H1 (cell line): ENCODE results near the gene UBL4B. TPM values are rescaled to one million over a fixed set of nuclear protein-coding genes. Genes with fewer than 3 reads are reported as not detected.

Experiments used
- CTCF ChIA-PET: fragments of 300-600 bp; sonication (Branson Sonifier 250); formaldehyde crosslinking; loops from one replicate; lab custom pipeline; 2021; ENCODE audit not compliant: partially characterized antibody; lab: Charles Lee
- POLR2A ChIA-PET: fragments of 300-600 bp; sonication (Branson Sonifier 250); formaldehyde crosslinking; loops from one replicate; lab custom pipeline; 2021; ENCODE audit warnings: inconsistent platforms; ENCODE audit not compliant: partially characterized antibody; lab: Charles Lee
- DNase-seq, 2 experiments: peaks; one replicate each; pipeline versions ENCODE4 v3.0.0 to v3.0.0-alpha.2; 2010 to 2022; ENCODE audit warnings: low spot score in 2 of 2, low read depth in 1 of 2, mixed read lengths in 1 of 2
- FAIRE-seq: peaks from 2 replicates; lab custom pipeline; 2011; peaks lifted over from hg19 to GRCh38; lab: Jason Lieb, UNC
- H2AFZ ChIP-seq: 2 replicates; pipeline ENCODE4 v1.8.1; 2012; ENCODE audit warnings: low read length, inconsistent platforms
- H2AK5ac ChIP-seq: 2 replicates; pipeline ENCODE4 v1.6.1; 2013; ENCODE audit warnings: low read depth, low read length
- H2BK120ac ChIP-seq: replicated peaks from 2 replicates; pipeline ENCODE3; 2013; ENCODE audit warnings: low read depth, low read length, inconsistent platforms
- H2BK12ac ChIP-seq: 2 replicates; pipeline ENCODE4 v1.6.1; 2013; ENCODE audit warnings: low read depth, low read length
- H2BK15ac ChIP-seq: 2 replicates; pipeline ENCODE4 v1.6.1; 2013; ENCODE audit warnings: low read length
- H2BK20ac ChIP-seq: 2 replicates; pipeline ENCODE4 v1.6.1; 2013; ENCODE audit warnings: low read length
- H2BK5ac ChIP-seq: 2 replicates; pipeline ENCODE4 v1.6.1; 2013; ENCODE audit warnings: low read depth, low read length
- H3K14ac ChIP-seq: 2 replicates; pipeline ENCODE4 v1.6.1; 2013; ENCODE audit warnings: inconsistent platforms; ENCODE audit not compliant: insufficient read length
- H3K18ac ChIP-seq: 2 replicates; pipeline ENCODE4 v1.6.1; 2013; ENCODE audit warnings: low read length; ENCODE audit errors: extremely low read depth
- H3K23ac ChIP-seq: 2 replicates; pipeline ENCODE4 v1.6.1; 2013; ENCODE audit warnings: inconsistent platforms; ENCODE audit not compliant: insufficient read length
- H3K23me2 ChIP-seq: 2 replicates; pipeline ENCODE4 v1.6.1; 2013; ENCODE audit warnings: low read depth, low read length
- H3K27ac ChIP-seq: 2 replicates; pipeline ENCODE4 v1.6.1; 2011; ENCODE audit warnings: low read depth, low read length, inconsistent platforms
- H3K27me3 ChIP-seq, 4 experiments: replicated peaks in 1 of 4; 1 replicate in 1 of 4; 2 replicates in 3 of 4; pipeline versions ENCODE4 v1.6.1 to v1.8.1; 2011 to 2013; ENCODE audit warnings: low read length in 3 of 4, mild to moderate bottlenecking in 3 of 4, inconsistent platforms in 2 of 4, mixed read lengths in 2 of 4, moderate library complexity in 1 of 4; ENCODE audit not compliant: control insufficient read depth in 3 of 4, insufficient read depth in 3 of 4; ENCODE audit errors: extremely low read depth in 1 of 4
- H3K36me3 ChIP-seq, 4 experiments: 2 replicates each; pipeline versions ENCODE4 v1.6.1 to v1.8.1; 2011 to 2013; ENCODE audit warnings: mild to moderate bottlenecking in 4 of 4, low read length in 3 of 4, moderate library complexity in 2 of 4, control low read depth in 1 of 4, inconsistent platforms in 1 of 4; ENCODE audit not compliant: insufficient read depth in 4 of 4, control insufficient read depth in 2 of 4
- H3K4ac ChIP-seq: replicated peaks from 2 replicates; pipeline ENCODE3; 2013; ENCODE audit warnings: low read length, low read depth, mixed read lengths, inconsistent platforms; ENCODE audit not compliant: insufficient read length
- H3K4me1 ChIP-seq, 4 experiments: replicated peaks in 1 of 4; 1 replicate in 1 of 4; 2 replicates in 3 of 4; pipeline versions ENCODE4 v1.6.1 to v1.8.1; 2011 to 2013; ENCODE audit warnings: low read length in 3 of 4, inconsistent platforms in 2 of 4, mixed read lengths in 1 of 4; ENCODE audit not compliant: insufficient read depth in 4 of 4, control insufficient read depth in 3 of 4
- H3K4me2 ChIP-seq, 2 experiments: 2 replicates each; pipeline versions ENCODE4 v1.6.1 to v1.8.1; 2011 to 2013; ENCODE audit warnings: low read depth in 2 of 2, low read length in 2 of 2, control low read depth in 1 of 2, inconsistent platforms in 1 of 2, mild to moderate bottlenecking in 1 of 2; ENCODE audit not compliant: insufficient read depth in 1 of 2
- H3K4me3 ChIP-seq, 4 experiments: fragments of 200-600, 300-600 bp in 1 of 4; sonication (generic), shearing (Covaris generic), sonication (Bioruptor Twin) in 1 of 4; 2 replicates each; pipeline versions ENCODE4 v1.5.1 to v1.8.1; 2011 to 2016; ENCODE audit warnings: low read length in 4 of 4, low read depth in 3 of 4, control low read depth in 2 of 4, inconsistent platforms in 2 of 4, mild to moderate bottlenecking in 2 of 4, mixed read lengths in 1 of 4, moderate library complexity in 1 of 4; ENCODE audit not compliant: insufficient read depth in 2 of 4; ENCODE audit errors: extremely low read depth in 1 of 4
- H3K56ac ChIP-seq: replicated peaks from 2 replicates; pipeline ENCODE3; 2013; ENCODE audit warnings: low read depth, mild to moderate bottlenecking, mixed read lengths, low read length, inconsistent platforms; ENCODE audit not compliant: insufficient read length
- H3K79me1 ChIP-seq: 2 replicates; pipeline ENCODE4 v1.6.1; 2013; ENCODE audit warnings: low read depth, low read length, control low read depth
- H3K79me2 ChIP-seq, 2 experiments: 2 replicates each; pipeline versions ENCODE4 v1.6.1 to v1.8.1; 2012 to 2013; ENCODE audit warnings: low read length in 2 of 2, mild to moderate bottlenecking in 2 of 2, inconsistent platforms in 1 of 2; ENCODE audit not compliant: insufficient read depth in 2 of 2, control insufficient read depth in 1 of 2
- H3K9ac ChIP-seq, 4 experiments: replicated peaks in 1 of 4; 1 replicate in 1 of 4; 2 replicates in 3 of 4; pipeline versions ENCODE4 v1.6.1 to v1.8.1; 2011 to 2013; ENCODE audit warnings: low read depth in 3 of 4, low read length in 3 of 4, control low read depth in 2 of 4, mild to moderate bottlenecking in 2 of 4, moderate library complexity in 2 of 4, inconsistent platforms in 1 of 4; ENCODE audit errors: extremely low read depth in 1 of 4
- H3K9me3 ChIP-seq, 2 experiments: 2 replicates each; pipeline versions ENCODE4 v1.6.1 to v1.8.1; 2012 to 2013; ENCODE audit warnings: mild to moderate bottlenecking in 2 of 2, moderate library complexity in 2 of 2, control low read depth in 1 of 2, inconsistent platforms in 1 of 2, low read depth in 1 of 2, low read length in 1 of 2, mixed read lengths in 1 of 2; ENCODE audit not compliant: insufficient read depth in 2 of 2
- H4K20me1 ChIP-seq, 2 experiments: replicated peaks in 1 of 2; 2 replicates each; pipeline versions ENCODE3 to v1.8.1; 2011 to 2013; ENCODE audit warnings: inconsistent platforms in 2 of 2, low read length in 2 of 2, mild to moderate bottlenecking in 1 of 2; ENCODE audit not compliant: insufficient read depth in 2 of 2, control insufficient read depth in 1 of 2
- H4K5ac ChIP-seq: 2 replicates; pipeline ENCODE4 v1.6.1; 2013; ENCODE audit warnings: low read length, low read depth, mixed read lengths, inconsistent platforms; ENCODE audit not compliant: insufficient read length
- H4K8ac ChIP-seq: 2 replicates; pipeline ENCODE4 v1.8.0; 2013; ENCODE audit warnings: mild to moderate bottlenecking, moderate library complexity, low read length, inconsistent platforms; ENCODE audit not compliant: insufficient read depth; ENCODE audit errors: extremely low read depth
- H4K91ac ChIP-seq: replicated peaks from 2 replicates; pipeline ENCODE3; 2013; ENCODE audit warnings: low read length, mixed read lengths, inconsistent platforms; ENCODE audit not compliant: insufficient read length
- BACH1 ChIP-seq: IDR thresholded peaks from 2 replicates; pipeline ENCODE4 v1.6.1; 2012; ENCODE audit warnings: low read length, improper control_type of control experiment
- E2F6 ChIP-seq: IDR thresholded peaks from 2 replicates; pipeline ENCODE4 v1.6.1; 2012; ENCODE audit warnings: inconsistent platforms
- FOSL1 ChIP-seq: IDR thresholded peaks from 2 replicates; pipeline ENCODE4 v1.6.1; 2011; ENCODE audit warnings: mild to moderate bottlenecking, low read depth, low read length, moderate library complexity; ENCODE audit not compliant: insufficient read depth
- GABPA ChIP-seq: IDR thresholded peaks from 2 replicates; pipeline ENCODE4 v1.6.1; 2011; ENCODE audit warnings: mild to moderate bottlenecking, low read length, moderate library complexity, borderline replicate concordance; ENCODE audit not compliant: insufficient read depth
- HDAC2 ChIP-seq, 2 experiments: fragments of 300-600 bp in 1 of 2; sonication (generic) in 1 of 2; IDR thresholded peaks; 2 replicates each; pipeline ENCODE4 v1.6.1; 2011 to 2012; ENCODE audit warnings: low read depth in 2 of 2, low read length in 2 of 2, mild to moderate bottlenecking in 2 of 2, moderate library complexity in 2 of 2, borderline replicate concordance in 1 of 2, inconsistent platforms in 1 of 2
- KDM5A ChIP-seq: fragments of 200-600 bp; IDR thresholded peaks from 2 replicates; pipeline ENCODE4 v1.7.1; 2012; ENCODE audit warnings: mild to moderate bottlenecking, low read length, inconsistent platforms, mixed read lengths
- NANOG ChIP-seq: IDR thresholded peaks from 2 replicates; pipeline ENCODE4 v1.6.1; 2011; ENCODE audit warnings: low read length, low read depth, mild to moderate bottlenecking, inconsistent platforms; ENCODE audit not compliant: insufficient read depth, poor library complexity, severe bottlenecking
- POU5F1 ChIP-seq: IDR thresholded peaks from 2 replicates; pipeline ENCODE4 v1.6.1; 2011; ENCODE audit warnings: low read depth, mild to moderate bottlenecking, low read length, moderate library complexity
- RBBP5 ChIP-seq: IDR thresholded peaks from 2 replicates; pipeline ENCODE4 v1.7.1; 2012; ENCODE audit warnings: low read depth, mild to moderate bottlenecking, inconsistent platforms, low read length, moderate library complexity, borderline replicate concordance
- RFX5 ChIP-seq: IDR thresholded peaks from 2 replicates; pipeline ENCODE4 v1.6.1; 2011; ENCODE audit warnings: low read depth, low read length, improper control_type of control experiment, borderline replicate concordance
- SIX5 ChIP-seq: IDR thresholded peaks from 2 replicates; pipeline ENCODE4 v1.6.1; 2011; ENCODE audit warnings: mild to moderate bottlenecking, low read depth, low read length
- SP1 ChIP-seq: IDR thresholded peaks from 2 replicates; pipeline ENCODE4 v1.6.1; 2011; ENCODE audit warnings: low read depth, low read length
- SRF ChIP-seq: IDR thresholded peaks from 2 replicates; pipeline ENCODE4 v1.6.1; 2011; ENCODE audit warnings: mild to moderate bottlenecking, low read depth, low read length, moderate library complexity
- WGBS, 2 experiments: shearing (Covaris generic) in 1 of 2; methylation state at CpG; one replicate each; pipeline versions ENCODE4 v1.1.6 to v1.1.7; 2013 to 2015; ENCODE audit warnings: low lambda C conversion rate in 2 of 2, mixed read lengths in 2 of 2, inconsistent platforms in 1 of 2, low coverage in 1 of 2, missing lambda C conversion rate in 1 of 2; ENCODE audit not compliant: insufficient replicate concordance in 2 of 2, insufficient coverage in 1 of 2, insufficient read length in 1 of 2; ENCODE audit errors: extremely low coverage in 1 of 2, missing lambda C conversion rate in 1 of 2; 5-methylcytosine and 5-hydroxymethylcytosine counted together
- polyA plus RNA-seq, 7 experiments: library from polyadenylated mRNA; depleted of rRNA in 3 of 7; stranded (reverse) in 5 of 7; unstranded in 2 of 7; fragments of >200 nt in 5 of 7; fragments of 200-250 nt in 2 of 7; gene quantifications; 1 replicate in 5 of 7; 2 replicates in 1 of 7; 4 replicates in 1 of 7; pipeline versions ENCODE4 v1.2.1 to v1.2.3, GENCODE V29; 2011 to 2013; ENCODE audit warnings: missing spikeins in 2 of 7, mixed read lengths in 2 of 7
- total RNA-seq: library from RNA; stranded (reverse); fragmentation: NEBNext Ultra II Directional; extraction: Animal tissue kit (Norgen Biotek cat#: 25700); gene quantifications from 2 replicates; pipeline ENCODE4 v1.2.1, GENCODE V29; 2021

The UBL4B gene
- total and polyA plus RNA-seq, 2 of the 8 experiments (the other 6 are each of a cell fraction or from before 2014, with no cell fraction given), result 0.11 TPM; not detected in 1

DNA sequence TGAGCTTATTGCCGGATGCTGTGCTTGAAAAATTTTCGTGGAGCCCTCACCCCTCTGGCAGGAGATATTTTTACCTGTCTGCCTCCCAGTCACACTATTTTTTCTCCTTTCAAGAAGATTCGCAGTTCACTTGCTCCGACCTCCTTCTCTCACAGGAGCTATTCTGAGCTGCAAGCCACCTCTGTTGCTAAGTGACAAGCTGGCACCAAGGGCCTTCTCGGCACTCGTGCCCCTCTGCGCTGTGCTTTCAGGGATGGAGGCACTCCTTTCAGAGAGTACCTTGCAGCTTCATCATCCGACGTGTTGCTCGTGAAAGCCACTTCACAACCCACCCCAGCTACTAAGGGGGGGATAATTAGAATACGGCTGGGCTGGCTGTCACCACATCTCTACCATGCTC lies 49.6 kb downstream of the UBL4B start:
- H2BK5ac ChIP-seq, result no peak overlapping the region
- no peak overlapping the region for H2AK5ac ChIP-seq
- H4K20me1 ChIP-seq, result peaks cover 0 to 2% of the 10 kb centered on the region in 2 experiments
- H3K79me2 ChIP-seq, result no peaks in the 10 kb centered on the region
- FAIRE-seq (no peak), DNase-seq (no peak)
- CTCF ChIA-PET, result interaction anchor here (0.5 to 4.6 kb wide), 8 partner anchors 9 to 299 kb away, joined by 3 to 20 read pairs (median 4); partner anchors contain the start of genes ALX3 and SLC6A17
- no peak overlapping the region for H4K8ac ChIP-seq
- no peak overlapping the region for H2BK15ac ChIP-seq
- no peaks in the 10 kb centered on the region; a peak in 1 of 7 replicates for H3K4me1 ChIP-seq
- H2BK120ac ChIP-seq, result no peak overlapping the region
- H3K56ac ChIP-seq, result no peak overlapping the region
- no peak overlapping the region for H4K5ac ChIP-seq
- no peak overlapping the region for H3K9ac ChIP-seq
- H3K23ac ChIP-seq, result no peak overlapping the region
- no peaks in the 10 kb centered on the region for H3K23me2 ChIP-seq
- no peak overlapping the region for H2BK20ac ChIP-seq
- H3K27ac ChIP-seq, result no peak overlapping the region
- H2BK12ac ChIP-seq, result no peak overlapping the region
- H3K4me3 ChIP-seq, result no peak overlapping the region
- no peaks in the 10 kb centered on the region for H3K79me1 ChIP-seq
- no peak overlapping the region for H4K91ac ChIP-seq
- POLR2A ChIA-PET, result interaction anchor here (0.9 to 1.6 kb wide), 2 partner anchors 10 to 17 kb away, joined by 3 to 4 read pairs; no protein-coding TSS in a partner anchor
- 84% methylated on average over 11 of the region's 11 CpGs; no CpG with 5 or more reads in 1 of the 2 experiments for WGBS, 2 experiments
- no peak overlapping the region for H3K18ac ChIP-seq
- no peak overlapping the region for H2AFZ ChIP-seq
- no peaks in the 10 kb centered on the region for H3K36me3 ChIP-seq
- H3K14ac ChIP-seq, result no peak overlapping the region
- H3K4ac ChIP-seq, result no peak overlapping the region
- no peak overlapping the region for H3K4me2 ChIP-seq
- H3K9me3 ChIP-seq, result no peaks in the 10 kb centered on the region
- H3K27me3 ChIP-seq, result no peaks in the 10 kb centered on the region; a peak in 1 of 7 replicates
- no peak for TF ChIP-seq BACH1
- TF ChIP-seq FOSL1, result no peak
- TF ChIP-seq GABPA, result no peak
- TF ChIP-seq NANOG, result no peak
- TF ChIP-seq E2F6, result no peak
- no peak for TF ChIP-seq HDAC2 (IDR thresholded peaks at IDR 0.05; ENCODE audit: borderline replicate concordance in 1 of 2, low read depth in 2 of 2, low read length in 2 of 2)
- TF ChIP-seq SRF, result no peak
- no peak for TF ChIP-seq KDM5A
- no peak for TF ChIP-seq RBBP5
- TF ChIP-seq SP1, result no peak
- TF ChIP-seq POU5F1, result no peak
- no peak for TF ChIP-seq SIX5
- TF ChIP-seq RFX5, result no peak
